Stimulated activated CD4-positive, alpha-beta T cell treated with anti-CD3 and anti-CD28 coated beads, Interleukin-4, amount 100 ng/mL, for 24 hours (primary cell): ENCODE results near the gene BCO2.

ENCODE experiments used
- DNase-seq: peaks from one replicate; pipeline ENCODE4 v3.0.0-alpha.2; 2020

Gene BCO2

GRCh38 chr11:112219476-112220232, 44.3 kb downstream of the BCO2 start:
- peak; percentile 53 for DNase-seq

- DNase-seq = no peak
Measured at GRCh38 chr11:112221274-112221835, 46.0 kb downstream of the BCO2 start.

- no peak for DNase-seq
Measured at GRCh38 chr11:112222303-112222702, 47.0 kb downstream of the BCO2 start.

GRCh38 chr11:112223121-112223520, 47.8 kb downstream of the BCO2 start:
- DNase-seq = no peak

GRCh38 chr11:112223754-112224532, 48.6 kb downstream of the BCO2 start:
- no peak for DNase-seq

GRCh38 chr11:112225753-112226061, 50.4 kb downstream of the BCO2 start:
- no peak for DNase-seq

GRCh38 chr11:112226062-112226830, 50.9 kb downstream of the BCO2 start, which contains the start of gene PTS:
PTS (plus strand) TSS chr11:112226428; CDS start chr11:112226444, 16 bp downstream.
- peak; percentile 84 for DNase-seq

GRCh38 chr11:112226831-112227401, 51.6 kb downstream of the BCO2 start:
- no peak for DNase-seq

GRCh38 chr11:112227471-112227870, 52.2 kb downstream of the BCO2 start:
- DNase-seq = no peak

GRCh38 chr11:112228706-112229105, 53.4 kb downstream of the BCO2 start:
- DNase-seq = no peak

- DNase-seq = no peak
Measured at GRCh38 chr11:112229159-112229558, 53.8 kb downstream of the BCO2 start.

GRCh38 chr11:112229746-112230433, 54.6 kb downstream of the BCO2 start:
- no peak for DNase-seq

- DNase-seq = no peak
Measured at GRCh38 chr11:112231952-112232351, 56.6 kb downstream of the BCO2 start.

GRCh38 chr11:112235750-112236390, 60.6 kb downstream of the BCO2 start:
- no peak for DNase-seq

- no peak for DNase-seq
Measured at GRCh38 chr11:112237451-112237850, 62.1 kb downstream of the BCO2 start.

- no peak for DNase-seq
Measured at GRCh38 chr11:112238041-112238440, 62.7 kb downstream of the BCO2 start.

- DNase-seq = no peak
Measured at GRCh38 chr11:112241486-112241885, 66.2 kb downstream of the BCO2 start.

GRCh38 chr11:112247201-112247600, 71.9 kb downstream of the BCO2 start:
- no peak for DNase-seq

GRCh38 chr11:112248201-112248600, 72.9 kb downstream of the BCO2 start:
- no peak for DNase-seq

- no peak for DNase-seq
Measured at GRCh38 chr11:112249871-112250610, 74.7 kb downstream of the BCO2 start.
